HL-60/S4 (cell line): ENCODE measurements around the gene ISM1.

Experiments used
- in situ Hi-C: fragments of 300-500 bp; cut with MboI; formaldehyde crosslinking; loops from 2 replicates; pipeline ENCODE4 v1.14.3; 2022; ENCODE audit warnings: low sequenced_read_pairs

The ISM1 gene

GRCh38 chr20:13220904-13221297 lies at the start of gene ISM1:
ISM1 (plus strand) TSS chr20:13221274; CDS start chr20:13221777, 503 bp downstream.
- in situ Hi-C loops, result no loop called here

GRCh38 chr20:13173201-13173600 lies 47.9 kb upstream of the ISM1 start:
- in situ Hi-C loops, result no loop called here

GRCh38 chr20:13174402-13174801 lies 46.7 kb upstream of the ISM1 start:
- in situ Hi-C loops, result no loop called here

GRCh38 chr20:13180986-13181889 lies 39.8 kb upstream of the ISM1 start:
- in situ Hi-C loops, result no loop called here

GRCh38 chr20:13183005-13183404 lies 38.1 kb upstream of the ISM1 start:
- in situ Hi-C loops, result no loop called here

GRCh38 chr20:13186043-13186774 lies 34.9 kb upstream of the ISM1 start:
- in situ Hi-C loops, result no loop called here

- in situ Hi-C loops, result no loop called here
Measured at GRCh38 chr20:13187899-13188298, 33.2 kb upstream of the ISM1 start.

GRCh38 chr20:13199279-13199678 lies 21.8 kb upstream of the ISM1 start:
- in situ Hi-C loops, result no loop called here

GRCh38 chr20:13200767-13201500 lies 20.1 kb upstream of the ISM1 start:
- in situ Hi-C loops, result no loop called here

GRCh38 chr20:13202565-13202964 lies 18.5 kb upstream of the ISM1 start:
- in situ Hi-C loops, result no loop called here

GRCh38 chr20:13205425-13205824 lies 15.6 kb upstream of the ISM1 start:
- in situ Hi-C loops, result no loop called here

GRCh38 chr20:13205848-13206434 lies 15.1 kb upstream of the ISM1 start:
- in situ Hi-C loops, result no loop called here

GRCh38 chr20:13207016-13207415 lies 14.1 kb upstream of the ISM1 start:
- in situ Hi-C loops, result no loop called here

GRCh38 chr20:13211956-13212618 lies 9.0 kb upstream of the ISM1 start:
- in situ Hi-C loops, result no loop called here

- in situ Hi-C loops, result no loop called here
Measured at GRCh38 chr20:13212750-13213149, 8.3 kb upstream of the ISM1 start.

GRCh38 chr20:13213335-13213734 lies 7.7 kb upstream of the ISM1 start:
- in situ Hi-C loops, result no loop called here

- in situ Hi-C loops, result no loop called here
Measured at GRCh38 chr20:13216533-13216932, 4.5 kb upstream of the ISM1 start.

- in situ Hi-C loops, result no loop called here
Measured at GRCh38 chr20:13219327-13220193, 1.5 kb upstream of the ISM1 start.

- in situ Hi-C loops, result no loop called here
Measured at GRCh38 chr20:13220194-13220903, 725 bp upstream of the ISM1 start.
